IPS DF 6.9 (cell line): ENCODE data around the gene NSG2.
"Not testable (repeated sequence)": the region's sequence is repeated elsewhere in the genome, so short reads cannot be mapped to it uniquely, and the experiment has no call there.

Experiments
- DNase-seq: peaks from one replicate; pipeline ENCODE4 v3.0.0-alpha.2; 2013; ENCODE audit warnings: low read depth, low spot score
- H3K27ac ChIP-seq: one replicate; pipeline ENCODE4 v1.5.1; 2013; ENCODE audit warnings: low read length, control low read depth
- H3K27me3 ChIP-seq: 2 replicates; pipeline ENCODE4 v1.6.1; 2013; ENCODE audit warnings: mild to moderate bottlenecking, low read length; ENCODE audit not compliant: control insufficient read depth, insufficient read depth
- H3K36me3 ChIP-seq: 2 replicates; pipeline ENCODE4 v1.6.1; 2013; ENCODE audit warnings: low read length; ENCODE audit not compliant: control insufficient read depth, insufficient read depth
- H3K4me1 ChIP-seq: 2 replicates; pipeline ENCODE4 v1.6.1; 2013; ENCODE audit warnings: low read length; ENCODE audit not compliant: control insufficient read depth, insufficient read depth
- H3K4me3 ChIP-seq: 2 replicates; pipeline ENCODE4 v1.5.1; 2013; ENCODE audit warnings: mild to moderate bottlenecking, low read length
- H3K9me3 ChIP-seq: 2 replicates; pipeline ENCODE4 v1.6.1; 2013; ENCODE audit warnings: low read length, inconsistent platforms; ENCODE audit not compliant: control insufficient read depth, insufficient read depth
- WGBS: extraction: QIAGEN DNeasy Blood & Tissue Kit; methylation state at CpG from one replicate; pipeline ENCODE4 v1.1.7; 2013; ENCODE audit warnings: mixed read lengths, missing lambda C conversion rate; ENCODE audit not compliant: insufficient read length, insufficient coverage; 5-methylcytosine and 5-hydroxymethylcytosine counted together

NSG2 gene

DNA sequence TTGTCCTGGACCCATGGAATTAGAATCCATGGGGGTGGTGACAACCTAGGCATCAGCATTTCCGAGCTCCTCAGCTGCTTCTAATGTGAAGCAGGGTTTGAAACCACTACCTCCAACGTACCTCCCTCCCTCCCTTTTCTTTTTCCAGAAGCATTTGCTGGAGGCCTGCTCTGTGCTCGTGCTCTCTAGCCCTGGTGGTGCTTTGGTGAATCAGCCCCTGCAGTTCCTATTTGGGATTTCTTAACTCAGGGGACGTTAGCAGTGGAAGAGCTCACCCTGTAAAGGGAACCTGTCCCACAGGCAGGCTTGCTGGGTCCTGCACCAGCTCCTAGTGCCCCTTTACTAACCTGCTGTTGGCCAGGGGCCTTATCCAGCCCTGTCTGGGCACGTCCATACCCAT, 55.0 kb downstream of the NSG2 start:
- no peaks in the 10 kb centered on the region for H3K4me1 ChIP-seq
- no peak for DNase-seq
- no peaks in the 10 kb centered on the region for H3K36me3 ChIP-seq
- H3K27ac ChIP-seq, result no peak overlapping the region
- no CpG with 5 or more reads among the region's 5 CpGs for WGBS
- no peaks in the 10 kb centered on the region for H3K27me3 ChIP-seq
- no peaks in the 10 kb centered on the region for H3K9me3 ChIP-seq
- no peak overlapping the region for H3K4me3 ChIP-seq

DNA sequence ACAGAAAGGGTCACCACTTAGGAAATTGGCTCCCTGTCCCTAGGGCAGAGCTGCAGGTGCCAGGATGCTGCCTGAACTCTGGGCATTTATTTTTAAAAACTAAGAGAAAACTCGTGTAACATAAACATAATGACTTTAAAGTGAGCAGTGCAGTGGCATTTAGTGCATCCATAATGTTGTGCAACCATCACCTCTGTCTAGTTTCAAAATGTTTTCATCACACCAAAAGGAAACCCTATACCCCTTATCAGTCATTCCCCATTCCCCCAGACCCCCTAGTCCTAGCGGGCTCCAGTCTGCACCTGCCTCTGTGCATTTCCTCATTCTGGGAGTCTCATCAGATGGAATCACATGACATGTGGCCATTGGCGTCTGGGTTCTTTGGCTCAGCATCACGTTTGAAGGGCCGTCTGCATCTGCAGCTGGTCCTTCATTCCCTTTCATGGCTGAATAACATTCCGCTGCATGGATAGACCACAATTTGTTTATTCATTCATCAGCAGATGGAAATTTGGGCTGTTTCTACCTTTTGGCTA, 55.8 kb downstream of the NSG2 start:
- Histone ChIP-seq H3K4me3 (no peak overlapping the region), H3K27me3 (no peaks in the 10 kb centered on the region), H3K36me3 (no peaks in the 10 kb centered on the region), H3K9me3 (no peaks in the 10 kb centered on the region), H3K27ac (no peak overlapping the region), H3K4me1 (no peaks in the 10 kb centered on the region)
- WGBS, result no CpG with 5 or more reads among the region's 6 CpGs
- no peak for DNase-seq

DNA sequence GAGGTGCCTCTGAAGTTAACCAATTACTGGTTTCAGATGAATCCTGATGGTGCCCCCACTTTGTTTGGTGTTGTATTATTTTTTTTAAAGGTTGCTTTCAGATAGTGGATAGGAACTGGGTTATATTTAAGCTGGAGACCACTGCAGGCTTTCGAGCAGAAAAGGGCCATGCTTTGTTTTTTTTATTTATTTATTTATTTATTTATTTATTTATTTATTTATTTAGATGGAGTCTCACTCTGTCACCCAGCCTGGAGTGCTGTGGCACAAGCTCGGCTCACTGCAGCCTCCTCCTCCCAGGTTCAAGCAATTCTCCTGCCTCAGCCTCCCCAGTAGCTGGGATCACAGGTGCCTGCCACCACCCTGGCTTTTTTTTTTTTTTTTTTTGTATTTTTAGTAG, 57.1 kb downstream of the NSG2 start:
- not testable (repeated sequence) for H3K4me1 ChIP-seq, H3K27me3 ChIP-seq, H3K4me3 ChIP-seq, H3K9me3 ChIP-seq, H3K36me3 ChIP-seq, H3K27ac ChIP-seq, DNase-seq
- no CpG with 5 or more reads among the region's 2 CpGs for WGBS

DNA sequence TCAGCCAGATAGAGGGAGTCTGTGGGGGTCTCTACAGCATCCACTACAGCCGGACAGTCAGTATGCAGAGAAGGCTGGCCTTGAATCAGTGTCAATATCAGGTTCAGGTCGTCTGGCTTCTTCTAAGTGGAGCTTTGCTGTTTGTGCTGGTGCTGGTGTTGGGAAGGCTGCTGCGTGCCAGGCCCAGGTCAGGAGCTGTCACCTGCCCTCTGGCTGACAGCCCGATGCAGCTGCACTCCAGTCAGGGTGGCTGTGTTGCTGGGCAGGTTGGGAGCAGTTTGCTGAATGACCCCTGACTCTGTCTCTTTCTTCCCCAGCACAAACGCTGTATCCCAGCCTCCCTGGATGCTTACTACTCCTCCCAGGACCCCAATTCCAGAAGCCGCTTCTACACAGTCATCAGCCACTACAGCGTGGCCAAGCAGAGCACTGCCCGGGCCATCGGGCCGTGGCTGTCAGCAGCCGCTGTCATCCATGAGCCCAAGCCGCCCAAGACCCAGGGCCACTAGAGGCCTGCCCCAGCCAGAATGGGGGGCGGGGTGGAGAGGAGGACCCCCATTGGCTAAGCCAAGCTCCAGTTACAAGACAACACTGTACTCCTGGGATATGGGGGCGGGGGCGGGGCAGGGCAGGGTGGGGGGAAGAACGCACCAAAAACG, 61.6 kb downstream of the NSG2 start:
- Histone ChIP-seq H3K4me1 (peaks cover 3% of the 10 kb centered on the region), H3K36me3 (no peaks in the 10 kb centered on the region), H3K4me3 (no peak overlapping the region), H3K27me3 (no peaks in the 10 kb centered on the region), H3K27ac (no peak overlapping the region), H3K9me3 (no peaks in the 10 kb centered on the region)
- no CpG with 5 or more reads among the region's 17 CpGs for WGBS
- no peak for DNase-seq

DNA sequence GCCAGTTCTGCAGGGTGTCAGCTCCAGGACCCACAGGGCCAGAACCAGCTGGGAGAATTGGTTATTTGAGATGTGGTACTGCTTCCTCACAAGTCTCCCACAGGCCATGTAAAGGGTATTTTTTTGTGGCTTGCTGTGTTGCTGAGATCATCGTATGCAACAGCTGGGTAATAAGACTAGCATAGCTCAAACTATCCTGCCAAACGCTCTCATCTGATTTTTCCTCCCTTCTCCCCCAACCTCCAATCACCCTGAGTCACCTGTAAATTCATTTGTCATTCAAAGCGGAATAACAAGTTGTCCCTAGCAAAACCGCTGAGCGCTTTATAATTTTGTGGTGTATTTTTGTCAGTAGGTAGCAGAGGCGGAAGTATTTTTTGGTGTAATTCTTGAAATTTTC, 63.2 kb downstream of the NSG2 start:
- WGBS, result no CpG with 5 or more reads among the region's 6 CpGs
- Histone ChIP-seq H3K4me1 (peaks cover 3% of the 10 kb centered on the region), H3K36me3 (no peaks in the 10 kb centered on the region), H3K9me3 (no peaks in the 10 kb centered on the region), H3K27ac (no peak overlapping the region), H3K4me3 (no peak overlapping the region), H3K27me3 (no peaks in the 10 kb centered on the region)
- no peak for DNase-seq

DNA sequence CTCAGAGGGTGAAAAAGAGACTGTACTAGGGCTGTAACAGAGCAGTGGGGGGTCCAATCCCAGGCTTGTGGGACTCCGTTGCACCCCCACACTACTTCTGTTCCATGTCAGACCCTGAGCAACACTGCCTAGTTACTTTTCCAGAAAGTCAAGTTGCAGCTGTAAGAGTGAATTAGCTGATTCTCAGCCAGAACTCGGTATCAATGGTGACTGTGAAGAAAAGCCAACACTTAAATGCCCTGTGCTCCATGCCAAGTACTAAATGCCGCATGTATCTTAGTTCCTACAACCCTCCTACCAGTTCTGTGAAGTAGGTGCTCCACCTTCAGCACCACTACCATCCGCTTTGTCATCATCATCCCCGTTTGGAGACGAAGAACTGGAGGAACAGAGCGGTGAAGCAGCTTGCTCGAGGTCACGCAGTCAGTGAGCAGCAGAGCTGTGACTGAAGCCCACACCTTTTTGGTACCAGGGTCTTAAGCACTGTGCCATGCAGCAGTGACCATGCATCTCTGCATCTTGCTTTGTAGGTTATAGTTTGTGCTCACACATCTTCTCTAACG, 64.3 kb downstream of the NSG2 start:
- no peak for DNase-seq
- H3K36me3 ChIP-seq, result no peaks in the 10 kb centered on the region
- H3K9me3 ChIP-seq, result no peaks in the 10 kb centered on the region
- no peaks in the 10 kb centered on the region for H3K27me3 ChIP-seq
- H3K27ac ChIP-seq, result no peak overlapping the region
- H3K4me3 ChIP-seq, result no peak overlapping the region
- no CpG with 5 or more reads among the region's 10 CpGs for WGBS
- peaks cover 3% of the 10 kb centered on the region for H3K4me1 ChIP-seq

DNA sequence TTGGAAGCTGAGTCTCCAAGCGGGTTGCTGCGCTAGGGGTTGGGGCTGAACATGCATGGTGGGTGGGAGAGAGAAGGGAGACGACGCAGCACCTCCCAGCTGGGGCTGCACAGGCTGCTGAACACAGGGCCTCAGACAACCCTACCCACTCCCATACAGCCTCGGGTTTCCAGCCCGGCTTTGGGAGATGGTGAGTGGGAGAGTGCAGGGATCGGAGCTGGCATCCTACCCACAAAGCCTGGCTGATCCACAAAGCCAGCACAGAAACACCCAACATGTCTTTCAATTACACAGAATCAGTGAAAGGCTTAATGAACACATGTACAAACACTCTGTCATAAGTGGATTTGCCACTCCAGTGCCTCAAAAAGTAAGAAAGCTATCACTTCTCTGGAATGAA, 64.8 kb downstream of the NSG2 start:
- no peaks in the 10 kb centered on the region for H3K27me3 ChIP-seq
- H3K36me3 ChIP-seq, result no peaks in the 10 kb centered on the region
- H3K4me3 ChIP-seq, result no peak overlapping the region
- no peak overlapping the region for H3K27ac ChIP-seq
- WGBS, result no CpG with 5 or more reads among the region's 7 CpGs
- H3K4me1 ChIP-seq, result peaks cover 3% of the 10 kb centered on the region
- DNase-seq, result no peak
- no peaks in the 10 kb centered on the region for H3K9me3 ChIP-seq

DNA sequence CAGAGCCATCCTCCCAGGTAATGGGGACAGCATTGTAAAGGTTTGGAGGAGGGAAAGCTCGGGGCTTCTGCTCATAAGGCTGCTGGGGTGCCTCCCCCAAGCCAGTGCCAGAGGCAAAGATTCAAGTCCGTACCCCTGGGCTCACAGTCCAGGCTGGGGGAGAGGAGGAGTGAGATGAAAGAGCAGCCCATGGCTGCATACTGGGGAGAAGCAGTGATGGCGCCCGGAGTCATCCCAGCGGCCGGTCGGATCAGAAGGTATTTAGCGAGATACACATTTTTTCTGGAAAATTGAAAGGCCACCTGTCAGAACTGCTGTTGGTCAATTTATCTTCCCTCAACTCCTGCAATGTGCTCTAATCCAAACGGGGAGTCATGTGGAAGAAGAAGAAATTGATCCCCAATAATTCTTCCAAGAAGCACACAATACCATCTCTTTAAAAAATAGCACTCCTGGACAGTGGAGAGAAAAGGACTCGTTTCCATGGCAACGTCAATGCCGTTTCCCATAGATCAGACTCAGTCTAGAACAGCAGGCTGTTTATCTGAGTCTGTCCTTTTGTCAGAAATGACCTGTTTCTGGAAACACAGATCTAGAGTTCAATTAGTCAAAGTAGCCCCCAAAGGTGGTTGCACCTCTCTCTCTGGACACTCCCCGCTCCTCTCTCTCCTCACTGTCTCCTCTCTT, 65.9 kb downstream of the NSG2 start:
- H3K27me3 ChIP-seq, result no peaks in the 10 kb centered on the region
- H3K4me1 ChIP-seq, result peaks cover 3% of the 10 kb centered on the region
- no peaks in the 10 kb centered on the region for H3K36me3 ChIP-seq
- no CpG with 5 or more reads among the region's 13 CpGs for WGBS
- no peak overlapping the region for H3K27ac ChIP-seq
- DNase-seq, result no peak
- H3K4me3 ChIP-seq, result no peak overlapping the region
- H3K9me3 ChIP-seq, result no peaks in the 10 kb centered on the region

DNA sequence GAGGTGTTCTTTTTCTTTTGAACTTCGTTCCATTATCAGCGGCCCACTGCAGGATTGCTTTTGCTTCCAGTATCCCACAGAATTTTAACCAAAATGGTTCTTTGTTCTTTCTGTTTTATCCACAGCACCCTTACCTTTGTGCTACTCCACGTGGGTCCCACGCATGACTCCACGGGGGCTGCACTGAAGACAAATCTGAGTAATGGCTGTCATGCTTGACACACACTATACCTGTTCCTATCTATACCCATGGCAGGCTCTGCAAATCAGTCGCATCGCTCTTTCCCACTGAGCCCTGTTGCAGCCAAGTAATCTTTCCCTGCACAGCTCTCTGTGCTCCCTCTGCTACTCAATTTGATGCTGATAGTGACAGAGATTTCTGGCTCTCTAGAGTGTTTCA, 69.7 kb downstream of the NSG2 start:
- H3K4me1 ChIP-seq, result no peaks in the 10 kb centered on the region
- H3K36me3 ChIP-seq, result no peaks in the 10 kb centered on the region
- no peaks in the 10 kb centered on the region for H3K9me3 ChIP-seq
- no CpG with 5 or more reads among the region's 7 CpGs for WGBS
- H3K27me3 ChIP-seq, result no peaks in the 10 kb centered on the region
- no peak overlapping the region for H3K27ac ChIP-seq
- DNase-seq, result no peak
- H3K4me3 ChIP-seq, result no peak overlapping the region

DNA sequence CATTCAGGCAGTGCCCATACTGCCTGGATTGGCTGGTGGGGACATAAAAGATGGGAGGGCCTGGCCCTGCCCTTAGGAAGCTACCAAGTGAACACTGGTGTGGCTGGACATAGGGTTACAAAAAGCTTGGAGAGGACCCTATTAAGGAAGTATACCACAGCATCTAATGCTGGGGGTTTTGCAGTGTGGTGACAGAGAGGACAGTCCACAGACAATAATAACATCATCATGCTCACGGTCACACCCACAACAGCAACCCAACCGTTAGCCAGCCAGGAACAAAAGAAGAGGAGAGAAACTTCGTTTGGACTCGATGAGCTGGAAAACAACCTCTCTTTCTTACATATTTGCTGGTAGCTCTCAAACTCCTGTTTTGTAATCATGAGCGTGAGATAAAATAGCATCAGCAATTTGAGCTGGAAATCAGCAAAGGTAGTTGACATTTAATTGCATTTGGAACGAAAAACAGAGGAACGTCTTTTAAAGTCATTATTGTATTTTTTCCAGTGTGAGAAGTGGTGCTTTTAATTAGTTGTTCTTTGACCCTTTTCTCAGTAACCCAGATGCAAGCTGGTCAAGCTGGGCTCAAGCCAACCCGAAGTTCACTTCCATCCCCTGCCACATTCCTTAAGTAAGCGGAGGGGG, 73.4 kb downstream of the NSG2 start:
- no peaks in the 10 kb centered on the region for H3K9me3 ChIP-seq
- no peak overlapping the region for H3K4me3 ChIP-seq
- DNase-seq, result no peak
- H3K27ac ChIP-seq, result no peak overlapping the region
- H3K4me1 ChIP-seq, result no peaks in the 10 kb centered on the region
- WGBS, result no CpG with 5 or more reads among the region's 9 CpGs
- H3K27me3 ChIP-seq, result no peaks in the 10 kb centered on the region
- H3K36me3 ChIP-seq, result no peaks in the 10 kb centered on the region
